HG02763 (cell line): ENCODE measurements around the gene KIF26B.

Experiments
- ATAC-seq: cut with Tn5 transposase; IDR thresholded peaks from one replicate; pipeline ENCODE4 v1.9.1; 2021; ENCODE audit warnings: mild to moderate bottlenecking, moderate library complexity; ENCODE audit not compliant: unreplicated experiment

The KIF26B gene

GRCh38 chr1:245754463-245754961 is 599.7 kb downstream of the KIF26B start:
- ATAC-seq, result no peak
